Urinary bladder (tissue), 4 donors: Measurements from ENCODE around the gene CRNN. TPM values are rescaled to one million over a fixed set of nuclear protein-coding genes. Genes with fewer than 3 reads are reported as not detected.
A peak's percentile ranks its signal among the peaks of the same experiment; 100 is the strongest.

Experiments used
- DNase-seq: peaks from one replicate; pipeline ENCODE4 v3.0.0-alpha.2; 2015; ENCODE audit errors: extremely low spot score
- H3K27ac ChIP-seq: one replicate; pipeline ENCODE4 v1.5.1; 2013; ENCODE audit warnings: low read depth, mild to moderate bottlenecking, moderate library complexity
- H3K36me3 ChIP-seq: one replicate; pipeline ENCODE4 v1.6.1; 2013; ENCODE audit warnings: mild to moderate bottlenecking, moderate library complexity; ENCODE audit not compliant: insufficient read depth
- H3K4me1 ChIP-seq: one replicate; pipeline ENCODE4 v1.6.1; 2013; ENCODE audit warnings: mild to moderate bottlenecking, moderate library complexity; ENCODE audit not compliant: insufficient read depth
- H3K4me3 ChIP-seq: one replicate; pipeline ENCODE4 v1.5.1; 2013; ENCODE audit warnings: low read depth, low read length
- WGBS: extraction: QIAGEN DNeasy Blood & Tissue Kit; methylation state at CpG from one replicate; pipeline ENCODE4 v1.1.7; 2013; 5-methylcytosine and 5-hydroxymethylcytosine counted together
- polyA plus RNA-seq: library from polyadenylated mRNA; stranded (reverse); fragments of 200-250 nt; gene quantifications from one replicate; pipeline ENCODE4 v1.2.3, GENCODE V29; 2013
- total RNA-seq: library from RNA; depleted of rRNA; stranded (reverse); fragments of >200 nt; gene quantifications from one replicate; pipeline ENCODE4 v1.2.3, GENCODE V29; 2014
- donor health status: healthy with polysubstance abuse.
- donor health status: healthy.

Gene CRNN
- total and polyA plus RNA-seq, 2 donors = not detected

- 23% methylated on average over 3 of the region's 3 CpGs for WGBS
- DNase-seq = peak; percentile 37
- Histone ChIP-seq H3K4me1 (peaks cover 1% of the 10 kb centered on the region), H3K27ac (no peak overlapping the region), H3K4me3 (no peak overlapping the region), H3K36me3 (no peaks in the 10 kb centered on the region)
Observed at GRCh38 chr1:152442765-152443164, 28.7 kb upstream of the CRNN start.

GRCh38 chr1:152442301-152442700, 28.2 kb upstream of the CRNN start:
- 47% methylated on average over 8 of the region's 8 CpGs for WGBS
- H3K27ac ChIP-seq = no peak overlapping the region

GRCh38 chr1:152441756-152442155, 27.7 kb upstream of the CRNN start:
- Histone ChIP-seq H3K27ac (no peak overlapping the region), H3K4me3 (no peak overlapping the region), H3K4me1 (peaks cover 1% of the 10 kb centered on the region), H3K36me3 (no peaks in the 10 kb centered on the region)
- no peak for DNase-seq
- 90% methylated on average over 2 of the region's 2 CpGs for WGBS

More at GRCh38 chr1:152442301-152442700, 28.2 kb upstream of the CRNN start:
- no peak for DNase-seq
- Histone ChIP-seq H3K4me1 (peaks cover 1% of the 10 kb centered on the region), H3K36me3 (no peaks in the 10 kb centered on the region), H3K4me3 (no peak overlapping the region)

- no peak overlapping the region for H3K27ac ChIP-seq
- H3K4me3 ChIP-seq = no peak overlapping the region
- DNase-seq = no peak
- no peaks in the 10 kb centered on the region for H3K36me3 ChIP-seq
- 35% methylated on average over 17 of the region's 17 CpGs for whole genome bisulfite sequencing
- H3K4me1 ChIP-seq = peaks cover 1% of the 10 kb centered on the region
Observed at GRCh38 chr1:152440635-152441471, 26.8 kb upstream of the CRNN start.

- WGBS = 59% methylated on average over 2 of the region's 2 CpGs
- no peak overlapping the region for H3K27ac ChIP-seq
- no peak overlapping the region for H3K4me3 ChIP-seq
- H3K36me3 ChIP-seq = no peaks in the 10 kb centered on the region
- H3K4me1 ChIP-seq = no peaks in the 10 kb centered on the region
- no peak for DNase-seq
Observed at GRCh38 chr1:152436593-152437496, 22.8 kb upstream of the CRNN start.

- Histone ChIP-seq H3K27ac (no peak overlapping the region), H3K36me3 (no peaks in the 10 kb centered on the region), H3K4me1 (no peaks in the 10 kb centered on the region), H3K4me3 (no peak overlapping the region)
- no peak for DNase-seq
- WGBS = 67% methylated on average over 3 of the region's 3 CpGs
Observed at GRCh38 chr1:152427458-152427857, 13.4 kb upstream of the CRNN start.

- no peaks in the 10 kb centered on the region for H3K4me1 ChIP-seq
- no peak overlapping the region for H3K27ac ChIP-seq
- DNase-seq = no peak
- H3K4me3 ChIP-seq = no peak overlapping the region
- H3K36me3 ChIP-seq = no peaks in the 10 kb centered on the region
Observed at GRCh38 chr1:152426731-152427130, 12.7 kb upstream of the CRNN start.

GRCh38 chr1:152419917-152420316, 5.9 kb upstream of the CRNN start:
- DNase-seq = no peak
- no peaks in the 10 kb centered on the region for H3K36me3 ChIP-seq
- no peak overlapping the region for H3K27ac ChIP-seq
- no peak overlapping the region for H3K4me3 ChIP-seq
- 36% methylated on average over 1 of the region's 1 CpG for WGBS
- no peaks in the 10 kb centered on the region for H3K4me1 ChIP-seq

- DNase-seq = no peak
- Histone ChIP-seq H3K36me3 (no peaks in the 10 kb centered on the region), H3K4me3 (no peak overlapping the region), H3K27ac (no peak overlapping the region), H3K4me1 (no peaks in the 10 kb centered on the region)
- WGBS = 94% methylated on average over 3 of the region's 3 CpGs
Observed at GRCh38 chr1:152415454-152416227, 1.6 kb upstream of the CRNN start.

- Histone ChIP-seq H3K27ac (no peak overlapping the region), H3K4me1 (no peaks in the 10 kb centered on the region), H3K36me3 (no peaks in the 10 kb centered on the region), H3K4me3 (no peak overlapping the region)
- WGBS = 64% methylated on average over 2 of the region's 2 CpGs
- DNase-seq = no peak
Observed at GRCh38 chr1:152412756-152413155, 1.3 kb downstream of the CRNN start.

GRCh38 chr1:152411134-152411533, 2.9 kb downstream of the CRNN start:
- DNase-seq = no peak
- Histone ChIP-seq H3K4me3 (no peak overlapping the region), H3K27ac (no peak overlapping the region), H3K4me1 (no peaks in the 10 kb centered on the region), H3K36me3 (no peaks in the 10 kb centered on the region)
- 61% methylated on average over 2 of the region's 2 CpGs for WGBS

- H3K4me3 ChIP-seq = no peak overlapping the region
- H3K36me3 ChIP-seq = no peaks in the 10 kb centered on the region
- 47% methylated on average over 7 of the region's 7 CpGs for WGBS
- no peak overlapping the region for H3K27ac ChIP-seq
- H3K4me1 ChIP-seq = no peaks in the 10 kb centered on the region
- no peak for DNase-seq
Observed at GRCh38 chr1:152410599-152410998, 3.5 kb downstream of the CRNN start.

GRCh38 chr1:152410028-152410427, 4.0 kb downstream of the CRNN start:
- WGBS = 84% methylated on average over 3 of the region's 3 CpGs
- Histone ChIP-seq H3K27ac (no peak overlapping the region), H3K36me3 (no peaks in the 10 kb centered on the region), H3K4me3 (no peak overlapping the region), H3K4me1 (no peaks in the 10 kb centered on the region)
- DNase-seq = no peak
